B cell (primary cell): ENCODE measurements around the gene RAB3D. TPM values are rescaled to one million over a fixed set of nuclear protein-coding genes. Genes with fewer than 3 reads are reported as not detected.

Source experiments
- ATAC-seq: fragments of 200-7000 bp; cut with Tn5 transposase; one replicate; pipeline ENCODE4 v1.10.0; 2021; ENCODE audit warnings: low read depth, mild to moderate bottlenecking, moderate number of reproducible peaks, moderate library complexity
- CTCF ChIA-PET: fragments of 350-600 bp; sonication (Branson Sonifier 250); formaldehyde crosslinking; loops from one replicate; lab custom pipeline; 2021; ENCODE audit warnings: antibody characterized with exemption, inconsistent platforms; lab: Charles Lee
- POLR2A ChIA-PET: fragments of 350-600 bp; sonication (Branson Sonifier 250); formaldehyde crosslinking; loops from one replicate; lab custom pipeline; 2021; ENCODE audit warnings: antibody characterized with exemption; lab: Charles Lee
- DNase-seq: peaks from one replicate; pipeline ENCODE4 v3.0.0; 2013
- H2AFZ ChIP-seq: 2 replicates; pipeline ENCODE4 v1.6.1; 2012; ENCODE audit warnings: mild to moderate bottlenecking, low read depth, low read length; ENCODE audit not compliant: insufficient read depth, poor library complexity, severe bottlenecking
- H3K27ac ChIP-seq, 2 donors: 1 replicate in 1 of 2; 2 replicates in 1 of 2; pipeline ENCODE4 v1.5.1; 2012 to 2013; ENCODE audit warnings: low read length in 2 of 2, mild to moderate bottlenecking in 2 of 2, moderate library complexity in 1 of 2
- H3K27me3 ChIP-seq, 4 experiments: fragments of 200-600 bp in 1 of 4; sonication (generic) in 1 of 4; replicated peaks in 1 of 4; 1 replicate in 2 of 4; 2 replicates in 2 of 4; pipeline versions ENCODE4 v1.6.1 to v1.7.0; 2013 to 2016; ENCODE audit warnings: low read length in 3 of 4, mild to moderate bottlenecking in 2 of 4, mixed read lengths in 1 of 4, moderate library complexity in 1 of 4; ENCODE audit not compliant: insufficient read depth in 4 of 4, control insufficient read depth in 3 of 4; ENCODE audit errors: control extremely low read depth in 1 of 4
- H3K36me3 ChIP-seq, 2 experiments: replicated peaks in 1 of 2; 1 replicate in 1 of 2; 2 replicates in 1 of 2; pipeline versions ENCODE4 v1.6.1 to v1.7.1; 2013; ENCODE audit warnings: low read length in 1 of 2; ENCODE audit not compliant: insufficient read depth in 2 of 2, control insufficient read depth in 1 of 2; ENCODE audit errors: control extremely low read depth in 1 of 2, extremely low read depth in 1 of 2
- H3K4me1 ChIP-seq, 2 donors: fragments of 200-600 bp in 1 of 2; sonication (generic) in 1 of 2; 1 replicate in 1 of 2; 2 replicates in 1 of 2; pipeline versions ENCODE4 v1.5.1 to v1.6.1; 2013 to 2017; ENCODE audit warnings: low read length in 2 of 2; ENCODE audit not compliant: control insufficient read depth in 2 of 2, insufficient read depth in 2 of 2
- H3K4me2 ChIP-seq: replicated peaks from 2 replicates; pipeline ENCODE3; 2012; ENCODE audit warnings: mild to moderate bottlenecking, low read depth, low read length; ENCODE audit not compliant: poor library complexity, severe bottlenecking
- H3K4me3 ChIP-seq, 5 experiments: fragments of 200-600 bp in 1 of 5; sonication (generic) in 1 of 5; 1 replicate in 3 of 5; 2 replicates in 2 of 5; pipeline versions ENCODE4 v1.5.1 to v1.7.0; 2011 to 2016; ENCODE audit warnings: low read length in 4 of 5, mild to moderate bottlenecking in 4 of 5, low read depth in 2 of 5, control low read depth in 1 of 5, moderate library complexity in 1 of 5; ENCODE audit not compliant: insufficient read depth in 1 of 5; ENCODE audit errors: control extremely low read depth in 1 of 5, extremely low read depth in 1 of 5
- H3K79me2 ChIP-seq: fragments of 200-600 bp; sonication (generic); one replicate; pipeline ENCODE4 v1.6.0; 2016; ENCODE audit warnings: low read length; ENCODE audit not compliant: control insufficient read depth, insufficient read depth
- H3K9ac ChIP-seq: fragments of 200-600 bp; sonication (generic); 2 replicates; pipeline ENCODE4 v1.6.1; 2017; ENCODE audit warnings: mild to moderate bottlenecking, low read length, moderate library complexity
- H3K9me3 ChIP-seq, 3 donors: one replicate each; pipeline versions ENCODE4 v1.6.1 to v1.7.1; 2013; ENCODE audit warnings: low read length in 2 of 3; ENCODE audit not compliant: control insufficient read depth in 2 of 3, insufficient read depth in 1 of 3; ENCODE audit errors: control extremely low read depth in 1 of 3
- H4K20me1 ChIP-seq: 2 replicates; pipeline ENCODE4 v1.6.0; 2012; ENCODE audit warnings: mild to moderate bottlenecking, low read length; ENCODE audit not compliant: insufficient read depth, control insufficient read depth, poor library complexity, severe bottlenecking
- H3K27ac Mint-ChIP-seq: one replicate; pipeline ENCODE4 v1.8.0; 2021; ENCODE audit warnings: mixed read lengths
- H3K27me3 Mint-ChIP-seq: one replicate; pipeline ENCODE4 v1.8.0; 2021; ENCODE audit warnings: mixed read lengths
- H3K4me1 Mint-ChIP-seq: one replicate; pipeline ENCODE4 v1.8.0; 2021; ENCODE audit warnings: mixed read lengths
- H3K4me3 Mint-ChIP-seq: one replicate; pipeline ENCODE4 v1.8.0; 2021; ENCODE audit warnings: mixed read lengths
- H3K9me3 Mint-ChIP-seq: one replicate; pipeline ENCODE4 v1.8.0; 2022; ENCODE audit warnings: mixed read lengths; ENCODE audit not compliant: insufficient read depth
- EZH2 ChIP-seq: IDR thresholded peaks from 2 replicates; pipeline ENCODE4 v1.6.1; 2012; ENCODE audit warnings: borderline replicate concordance, low read depth, mild to moderate bottlenecking, moderate library complexity, low read length; ENCODE audit not compliant: insufficient read depth, poor library complexity, severe bottlenecking
- WGBS: methylation state at CpG from one replicate; pipeline ENCODE4 v1.1.5; 2013; ENCODE audit warnings: missing lambda C conversion rate; ENCODE audit not compliant: insufficient coverage; 5-methylcytosine and 5-hydroxymethylcytosine counted together
- intact Hi-C: fragments of 100-400 bp; cut with micrococcal nuclease; formaldehyde crosslinking; loops from one replicate; pipeline ENCODE4 v1.10.0; 2022
- polyA plus RNA-seq: library from polyadenylated mRNA; depleted of rRNA; stranded (reverse); fragments of >200 nt; gene quantifications from 2 replicates; pipeline ENCODE4 v1.2.3, GENCODE V29; 2012
- total RNA-seq, 2 donors: library from RNA; stranded (reverse); fragments of 120-200 nt in 1 of 2; gene quantifications; 1 replicate in 1 of 2; 2 replicates in 1 of 2; pipeline versions ENCODE4 v1.2.3 to v1.2.4, GENCODE V29; 2013 to 2022
- TF ChIP-seq, protein P1 (sequence below): fragments of 200-600 bp; IDR thresholded peaks from one replicate; pipeline ENCODE4 v1.8.0; 2022; ENCODE audit warnings: antibody characterized with exemption, mild to moderate bottlenecking

The RAB3D gene
- total and polyA plus RNA-seq, 2 donors (not counting 1 experiment from before 2014, with no cell fraction given) = 5.3 to 8.9 TPM

DNA sequence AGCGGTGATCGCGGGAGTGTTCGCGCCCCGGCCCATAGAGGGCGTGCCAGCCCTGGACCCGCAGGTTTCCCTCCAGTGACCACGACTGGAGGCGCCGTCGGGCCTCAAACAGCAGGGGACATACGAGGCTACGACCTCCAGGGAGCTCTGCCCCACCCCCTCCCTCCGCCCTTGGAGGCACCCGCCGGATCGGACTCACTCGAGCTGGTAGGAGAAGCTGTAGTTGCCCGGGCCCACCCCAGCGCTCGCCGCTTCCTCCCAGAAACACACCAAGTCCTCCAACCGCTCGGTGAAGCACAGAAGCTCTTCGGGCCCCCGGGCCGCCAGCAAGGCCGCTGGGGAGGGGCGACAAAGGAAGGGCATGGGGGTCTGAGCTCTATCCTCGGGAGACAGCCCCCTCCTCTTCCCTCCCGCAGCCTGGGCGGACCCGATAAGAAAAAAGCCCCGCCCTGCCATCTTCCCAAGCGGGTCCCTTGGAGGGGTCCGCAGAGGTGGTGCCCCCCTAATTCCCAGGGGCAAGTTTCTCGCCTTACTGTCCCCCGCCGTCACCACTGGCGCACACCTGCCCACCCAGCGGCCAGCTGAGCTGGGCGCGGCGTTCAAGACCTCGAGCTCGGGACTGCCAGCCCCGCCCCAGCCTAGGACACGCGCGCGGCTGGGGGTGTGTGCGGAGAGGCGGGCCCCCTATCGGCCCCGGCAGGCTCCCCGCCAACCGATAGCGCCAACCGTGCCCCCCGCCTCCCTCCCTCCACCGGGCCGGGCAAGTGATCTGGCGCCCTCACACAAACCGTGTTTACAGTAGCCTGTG is 43.6 kb upstream of the RAB3D start:
- no peaks in the 10 kb centered on the region for H3K9me3 Mint-ChIP-seq
- no peaks in the 10 kb centered on the region for H3K27me3 Mint-ChIP-seq
- intact Hi-C loops = no loop called here
- peak overlapping the region; percentile 86 for H3K4me3 Mint-ChIP-seq
- ChIA-PET CTCF (interaction anchor here (0.7 to 2.4 kb wide), 15 partner anchors 8 to 146 kb away, joined by 3 to 27 read pairs (median 4); partner anchors contain the start of genes ECSIT, ELAVL3, ODAD3 and PRKCSH), POLR2A (interaction anchor here (0.5 to 1.6 kb wide), 6 partner anchors 8 to 279 kb away, joined by 3 to 7 read pairs (median 5); partner anchors contain the start of gene ELAVL3)
- 1% methylated on average over 56 of the region's 65 CpGs for WGBS
- TF ChIP-seq, protein P1, sequence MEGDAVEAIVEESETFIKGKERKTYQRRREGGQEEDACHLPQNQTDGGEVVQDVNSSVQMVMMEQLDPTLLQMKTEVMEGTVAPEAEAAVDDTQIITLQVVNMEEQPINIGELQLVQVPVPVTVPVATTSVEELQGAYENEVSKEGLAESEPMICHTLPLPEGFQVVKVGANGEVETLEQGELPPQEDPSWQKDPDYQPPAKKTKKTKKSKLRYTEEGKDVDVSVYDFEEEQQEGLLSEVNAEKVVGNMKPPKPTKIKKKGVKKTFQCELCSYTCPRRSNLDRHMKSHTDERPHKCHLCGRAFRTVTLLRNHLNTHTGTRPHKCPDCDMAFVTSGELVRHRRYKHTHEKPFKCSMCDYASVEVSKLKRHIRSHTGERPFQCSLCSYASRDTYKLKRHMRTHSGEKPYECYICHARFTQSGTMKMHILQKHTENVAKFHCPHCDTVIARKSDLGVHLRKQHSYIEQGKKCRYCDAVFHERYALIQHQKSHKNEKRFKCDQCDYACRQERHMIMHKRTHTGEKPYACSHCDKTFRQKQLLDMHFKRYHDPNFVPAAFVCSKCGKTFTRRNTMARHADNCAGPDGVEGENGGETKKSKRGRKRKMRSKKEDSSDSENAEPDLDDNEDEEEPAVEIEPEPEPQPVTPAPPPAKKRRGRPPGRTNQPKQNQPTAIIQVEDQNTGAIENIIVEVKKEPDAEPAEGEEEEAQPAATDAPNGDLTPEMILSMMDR = peak; percentile 74
- TF ChIP-seq EZH2 = no peak
- peak overlapping the region; percentile 82 for H3K27ac Mint-ChIP-seq
- peak overlapping the region; percentile 89 for H3K4me2 ChIP-seq
- peaks cover 0 to 6% (median 2%) of the 10 kb centered on the region in 4 experiments for H3K27me3 ChIP-seq
- peak overlapping the region; percentile 63 for H3K9ac ChIP-seq
- ATAC-seq (no peak), DNase-seq (peak; percentile 82)
- no peaks in the 10 kb centered on the region for H3K79me2 ChIP-seq
- H3K4me1 ChIP-seq = peaks cover 47 to 57% of the 10 kb centered on the region in 2 donors
- peak overlapping the region; percentile 82 for H2AFZ ChIP-seq
- peaks cover 48% of the 10 kb centered on the region for H3K4me1 Mint-ChIP-seq
- H3K4me3 ChIP-seq = peak overlapping the region in 4 of 5 experiments; percentile 40 to 60 (median 56)
- H3K36me3 ChIP-seq = no peaks in the 10 kb centered on the region
- H3K9me3 ChIP-seq = peaks cover 0 to 15% (median 0%) of the 10 kb centered on the region in 3 donors
- peak overlapping the region in 1 of 2 donors; percentile 46 for H3K27ac ChIP-seq
- no peaks in the 10 kb centered on the region for H4K20me1 ChIP-seq
